Stimulated activated CD4-positive, alpha-beta T cell treated with anti-CD3 and anti-CD28 coated beads, Interleukin-2, amount 100 ng/mL, for 48 hours (primary cell): ENCODE data around the gene EXOSC10.
"Not testable (repeated sequence)": the region's sequence is repeated elsewhere in the genome, so short reads cannot be mapped to it uniquely, and the experiment has no call there.

Source experiments
- DNase-seq, 2 donors: peaks; one replicate each; pipeline ENCODE4 v3.0.0-alpha.2; 2020

The EXOSC10 gene

GRCh38 chr1:11107599-11107998, 7.9 kb upstream of the EXOSC10 start:
- no peak for DNase-seq

GRCh38 chr1:11105586-11105985, 5.9 kb upstream of the EXOSC10 start:
- no peak for DNase-seq

- DNase-seq, result no peak
These were observed 1.7 kb upstream of the EXOSC10 start for GRCh38 chr1:11101347-11101746.

- DNase-seq, result not testable (repeated sequence)
These were observed 1.1 kb upstream of the EXOSC10 start for GRCh38 chr1:11100806-11101205.

GRCh38 chr1:11100149-11100493, 452 bp upstream of the EXOSC10 start:
- no peak for DNase-seq

- no peak for DNase-seq
These were observed 749 bp downstream of the EXOSC10 start for GRCh38 chr1:11098931-11099309.

- not testable (repeated sequence) for DNase-seq
These were observed 15.9 kb downstream of the EXOSC10 start for GRCh38 chr1:11083784-11084183.

- no peak for DNase-seq
These were observed 18.7 kb downstream of the EXOSC10 start for GRCh38 chr1:11080931-11081330.

GRCh38 chr1:11078631-11079030, 21.0 kb downstream of the EXOSC10 start:
- DNase-seq, result no peak

GRCh38 chr1:11073398-11073797, 26.3 kb downstream of the EXOSC10 start:
- not testable (repeated sequence) for DNase-seq

GRCh38 chr1:11072216-11072917, 27.3 kb downstream of the EXOSC10 start:
- DNase-seq, result no peak

- DNase-seq, result no peak
These were observed 28.0 kb downstream of the EXOSC10 start for GRCh38 chr1:11071463-11072215.

GRCh38 chr1:11070876-11071275, 28.8 kb downstream of the EXOSC10 start:
- no peak for DNase-seq

GRCh38 chr1:11068600-11069473, 30.8 kb downstream of the EXOSC10 start:
- DNase-seq, result no peak

GRCh38 chr1:11067716-11068599, 31.7 kb downstream of the EXOSC10 start:
- DNase-seq, result no peak

- no peak for DNase-seq
These were observed 33.9 kb downstream of the EXOSC10 start for GRCh38 chr1:11065796-11066195.

- DNase-seq, result no peak
These were observed 34.7 kb downstream of the EXOSC10 start for GRCh38 chr1:11064942-11065341.

GRCh38 chr1:11063937-11064537, 35.6 kb downstream of the EXOSC10 start:
- DNase-seq, result not testable (repeated sequence)

GRCh38 chr1:11062965-11063401, 36.7 kb downstream of the EXOSC10 start:
- no peak for DNase-seq

GRCh38 chr1:11061652-11062365, 37.9 kb downstream of the EXOSC10 start:
- no peak for DNase-seq
